NT2/D1 (cell line): ENCODE results near the gene TPD52L1.

Source experiments
- DNase-seq: peaks from one replicate; pipeline ENCODE4 v3.0.0-alpha.2; 2011; ENCODE audit warnings: low read depth, low spot score
- H3K27me3 ChIP-seq: 2 replicates; pipeline ENCODE4 v1.6.0; 2011; ENCODE audit warnings: mild to moderate bottlenecking; ENCODE audit not compliant: insufficient read length, insufficient read depth
- H3K36me3 ChIP-seq: 2 replicates; pipeline ENCODE4 v1.6.1; 2011; ENCODE audit warnings: mild to moderate bottlenecking, low read length, mixed read lengths; ENCODE audit not compliant: insufficient read depth, insufficient read length
- H3K4me1 ChIP-seq: 2 replicates; pipeline ENCODE4 v1.5.1; 2011; ENCODE audit not compliant: insufficient read depth, insufficient read length
- H3K4me3 ChIP-seq: 2 replicates; pipeline ENCODE4 v1.5.1; 2011; ENCODE audit warnings: low read depth; ENCODE audit not compliant: insufficient read length
- H3K9ac ChIP-seq: 2 replicates; pipeline ENCODE4 v1.6.0; 2011; ENCODE audit warnings: low read depth; ENCODE audit not compliant: insufficient read length
- H3K9me3 ChIP-seq: 2 replicates; pipeline ENCODE4 v1.5.1; 2011; ENCODE audit warnings: mild to moderate bottlenecking, low read length; ENCODE audit not compliant: insufficient read depth
- SUZ12 ChIP-seq: IDR thresholded peaks from 2 replicates; pipeline ENCODE4 v1.6.1; 2011; ENCODE audit not compliant: insufficient read length, insufficient read depth; ENCODE audit errors: extremely low read depth
- YY1 ChIP-seq: IDR thresholded peaks from 2 replicates; pipeline ENCODE4 v1.6.1; 2011; ENCODE audit not compliant: insufficient read length, insufficient read depth
- ZNF274 ChIP-seq: IDR thresholded peaks from 2 replicates; pipeline ENCODE4 v1.6.1; 2011; ENCODE audit warnings: mild to moderate bottlenecking, low read depth, low read length

TPD52L1 gene

DNA sequence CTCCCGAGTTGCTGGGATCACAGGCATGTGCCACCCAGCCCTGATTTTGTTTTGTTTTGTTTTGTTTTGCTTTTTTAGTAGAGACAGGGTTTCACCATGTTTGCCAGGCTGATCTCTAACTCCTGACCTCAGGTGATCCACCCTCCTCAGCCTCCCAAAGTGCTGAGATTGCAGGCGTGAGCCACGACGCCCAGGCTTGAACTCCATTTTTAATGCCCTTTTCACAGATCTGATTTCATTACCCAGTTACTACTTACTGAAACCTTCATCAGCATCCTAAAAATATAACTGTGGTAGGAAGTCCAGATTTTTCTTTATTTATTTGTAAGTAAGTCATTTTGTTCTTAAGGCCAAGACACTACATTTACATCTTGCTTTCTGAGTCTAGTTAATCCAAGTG lies 84.2 kb downstream of the TPD52L1 start:
- H3K36me3 ChIP-seq = no peaks in the 10 kb centered on the region
- no peaks in the 10 kb centered on the region for H3K27me3 ChIP-seq
- TF ChIP-seq YY1 (no peak), ZNF274 (no peak), SUZ12 (no peak)
- no peak overlapping the region for H3K4me3 ChIP-seq
- DNase-seq = no peak
- H3K4me1 ChIP-seq = no peaks in the 10 kb centered on the region
- no peak overlapping the region for H3K9ac ChIP-seq
- 0 out of 2 replicates have a peak, but pooled peaks cover 7% of the 10 kb centered on the region for H3K9me3 ChIP-seq

DNA sequence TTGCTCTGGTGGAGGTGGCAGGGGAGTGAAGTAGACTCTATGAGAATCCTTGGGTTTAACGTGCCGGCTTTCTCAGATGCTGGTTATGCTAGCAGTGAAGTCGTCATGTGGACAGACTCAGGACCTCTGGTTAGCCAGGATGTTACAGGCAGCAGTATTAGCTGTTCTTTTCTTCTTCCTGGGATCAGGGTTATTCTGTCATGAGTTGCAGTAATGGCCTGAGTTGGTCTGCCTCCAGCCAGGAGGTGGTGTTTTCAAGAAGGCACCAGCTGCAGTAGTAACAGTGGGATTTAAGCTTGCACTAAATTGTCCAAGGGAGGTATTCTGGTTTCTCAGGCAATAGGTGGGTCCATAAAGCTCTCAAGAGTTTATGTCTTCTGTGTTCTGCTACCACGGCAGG lies 91.5 kb downstream of the TPD52L1 start:
- no peak for DNase-seq
- H3K9ac ChIP-seq = no peak overlapping the region
- peaks cover 6% of the 10 kb centered on the region for H3K4me1 ChIP-seq
- no peak overlapping the region for H3K4me3 ChIP-seq
- no peaks in the 10 kb centered on the region for H3K36me3 ChIP-seq
- 0 out of 2 replicates have a peak, but pooled peaks cover 10% of the 10 kb centered on the region for H3K9me3 ChIP-seq
- H3K27me3 ChIP-seq = no peaks in the 10 kb centered on the region
- TF ChIP-seq SUZ12 (no peak), ZNF274 (no peak), YY1 (no peak)

- no peaks in the 10 kb centered on the region for H3K27me3 ChIP-seq
- no peak overlapping the region for H3K9ac ChIP-seq
- H3K4me3 ChIP-seq = no peak overlapping the region
- H3K9me3 ChIP-seq = 0 out of 2 replicates have a peak, but pooled peaks cover 10% of the 10 kb centered on the region
- H3K4me1 ChIP-seq = peaks cover 6% of the 10 kb centered on the region
- DNase-seq = peak; percentile 8
- no peaks in the 10 kb centered on the region for H3K36me3 ChIP-seq
- TF ChIP-seq ZNF274 = no peak
- TF ChIP-seq SUZ12 = no peak
- no peak for TF ChIP-seq YY1
Measured at GRCh38 chr6:125245523-125246264, 92.1 kb downstream of the TPD52L1 start.

GRCh38 chr6:125246566-125246965 lies 93.0 kb downstream of the TPD52L1 start:
- Histone ChIP-seq H3K4me1 (peaks cover 6% of the 10 kb centered on the region), H3K9ac (no peak overlapping the region), H3K4me3 (no peak overlapping the region), H3K36me3 (no peaks in the 10 kb centered on the region), H3K27me3 (no peaks in the 10 kb centered on the region), H3K9me3 (0 out of 2 replicates have a peak, but pooled peaks cover 10% of the 10 kb centered on the region)
- DNase-seq = no peak
- TF ChIP-seq ZNF274 (no peak), YY1 (no peak), SUZ12 (no peak)

- TF ChIP-seq SUZ12 = no peak
- no peak for TF ChIP-seq YY1
- no peak for TF ChIP-seq ZNF274
- Histone ChIP-seq H3K9me3 (no peaks in the 10 kb centered on the region), H3K9ac (no peak overlapping the region), H3K4me3 (no peak overlapping the region), H3K4me1 (peaks cover 6% of the 10 kb centered on the region), H3K27me3 (no peaks in the 10 kb centered on the region), H3K36me3 (no peaks in the 10 kb centered on the region)
- no peak for DNase-seq
Measured at GRCh38 chr6:125248136-125248535, 94.6 kb downstream of the TPD52L1 start.

DNA sequence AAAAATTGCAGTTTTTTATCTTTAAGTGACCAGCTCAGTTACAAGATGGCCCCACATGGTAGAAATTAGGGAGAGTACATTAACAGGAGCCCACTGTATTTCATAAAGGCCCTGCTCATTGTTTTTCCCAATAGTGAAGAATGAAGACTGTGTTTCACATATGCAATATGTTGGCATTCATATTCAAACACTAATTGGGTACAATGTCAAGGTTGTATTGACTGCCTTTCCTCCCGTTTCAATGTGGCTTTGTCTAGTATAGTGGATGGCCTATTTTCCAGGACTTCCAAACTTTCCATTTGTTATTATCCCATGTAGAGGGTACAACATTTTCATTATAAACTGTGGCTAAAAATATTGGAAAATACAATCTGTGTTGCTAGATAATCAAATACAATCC lies 96.9 kb downstream of the TPD52L1 start:
- no peaks in the 10 kb centered on the region for H3K27me3 ChIP-seq
- no peak for TF ChIP-seq ZNF274
- no peak for TF ChIP-seq YY1
- no peak for TF ChIP-seq SUZ12
- H3K4me3 ChIP-seq = no peak overlapping the region
- H3K4me1 ChIP-seq = no peaks in the 10 kb centered on the region
- H3K9ac ChIP-seq = no peak overlapping the region
- DNase-seq = no peak
- H3K36me3 ChIP-seq = no peaks in the 10 kb centered on the region
- no peaks in the 10 kb centered on the region for H3K9me3 ChIP-seq

- no peak for DNase-seq
- H3K36me3 ChIP-seq = no peaks in the 10 kb centered on the region
- H3K4me1 ChIP-seq = no peaks in the 10 kb centered on the region
- H3K4me3 ChIP-seq = no peak overlapping the region
- TF ChIP-seq SUZ12 (no peak), ZNF274 (no peak), YY1 (no peak)
- no peaks in the 10 kb centered on the region for H3K27me3 ChIP-seq
- H3K9ac ChIP-seq = no peak overlapping the region
- no peaks in the 10 kb centered on the region for H3K9me3 ChIP-seq
Measured at GRCh38 chr6:125251516-125252220, 98.1 kb downstream of the TPD52L1 start.
